Left renal cortex interstitium (tissue), 4 donors: Measurements from ENCODE around the gene DAPK1. TPM values are rescaled to one million over a fixed set of nuclear protein-coding genes. Genes with fewer than 3 reads are reported as not detected.

Source experiments
- DNase-seq, 4 donors: peaks; one replicate each; pipeline ENCODE4 v3.0.0-alpha.2; 2013; ENCODE audit warnings: low read depth in 4 of 4, low spot score in 2 of 4, missing footprints in 1 of 4
- polyA plus RNA-seq, 4 donors: library from polyadenylated mRNA; unstranded; fragments of 120-200 nt; gene quantifications; one replicate each; pipeline ENCODE4 v1.2.1, GENCODE V29; 2013; ENCODE audit not compliant: insufficient read length in 4 of 4

Gene DAPK1
- 10 to 100 TPM; 58.5 to 91.7 (median 75.3) TPM for polyA plus RNA-seq

DNA sequence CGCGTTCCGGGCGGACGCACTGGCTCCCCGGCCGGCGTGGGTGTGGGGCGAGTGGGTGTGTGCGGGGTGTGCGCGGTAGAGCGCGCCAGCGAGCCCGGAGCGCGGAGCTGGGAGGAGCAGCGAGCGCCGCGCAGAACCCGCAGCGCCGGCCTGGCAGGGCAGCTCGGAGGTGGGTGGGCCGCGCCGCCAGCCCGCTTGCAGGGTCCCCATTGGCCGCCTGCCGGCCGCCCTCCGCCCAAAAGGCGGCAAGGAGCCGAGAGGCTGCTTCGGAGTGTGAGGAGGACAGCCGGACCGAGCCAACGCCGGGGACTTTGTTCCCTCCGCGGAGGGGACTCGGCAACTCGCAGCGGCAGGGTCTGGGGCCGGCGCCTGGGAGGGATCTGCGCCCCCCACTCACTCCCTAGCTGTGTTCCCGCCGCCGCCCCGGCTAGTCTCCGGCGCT lies at the start of gene DAPK1:
DAPK1 (plus strand) TSS at position 264 of the 442 bp plus-strand sequence. CDS start 1,211 bp downstream, outside the sequence.
- DNase-seq: peak in 2 of 4 donors; percentile 63 to 67

- no peak for DNase-seq
Measured at GRCh38 chr9:87451149-87451548, 46.5 kb upstream of the DAPK1 start.

- no peak for DNase-seq
Measured at GRCh38 chr9:87455407-87455806, 42.3 kb upstream of the DAPK1 start.

DNA sequence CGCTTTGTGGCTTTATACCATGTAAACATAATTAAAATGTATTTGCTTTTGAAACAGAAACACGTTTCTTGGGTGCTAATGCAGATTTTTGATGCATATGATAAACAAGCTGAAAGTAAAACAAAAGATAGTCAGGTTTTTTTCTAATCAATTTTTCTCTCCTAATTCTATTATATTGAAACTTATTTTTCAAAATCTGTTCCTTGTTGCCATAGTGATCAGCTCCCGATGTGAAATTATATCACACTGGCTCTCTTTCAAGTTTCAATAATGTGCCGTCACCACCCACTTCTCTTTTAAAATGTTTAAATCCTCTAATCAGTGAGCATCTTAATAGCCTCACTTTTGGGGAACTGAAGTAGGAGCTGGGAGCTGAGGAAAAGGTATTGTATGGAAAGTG lies 36.4 kb upstream of the DAPK1 start:
- DNase-seq: no peak

DNA sequence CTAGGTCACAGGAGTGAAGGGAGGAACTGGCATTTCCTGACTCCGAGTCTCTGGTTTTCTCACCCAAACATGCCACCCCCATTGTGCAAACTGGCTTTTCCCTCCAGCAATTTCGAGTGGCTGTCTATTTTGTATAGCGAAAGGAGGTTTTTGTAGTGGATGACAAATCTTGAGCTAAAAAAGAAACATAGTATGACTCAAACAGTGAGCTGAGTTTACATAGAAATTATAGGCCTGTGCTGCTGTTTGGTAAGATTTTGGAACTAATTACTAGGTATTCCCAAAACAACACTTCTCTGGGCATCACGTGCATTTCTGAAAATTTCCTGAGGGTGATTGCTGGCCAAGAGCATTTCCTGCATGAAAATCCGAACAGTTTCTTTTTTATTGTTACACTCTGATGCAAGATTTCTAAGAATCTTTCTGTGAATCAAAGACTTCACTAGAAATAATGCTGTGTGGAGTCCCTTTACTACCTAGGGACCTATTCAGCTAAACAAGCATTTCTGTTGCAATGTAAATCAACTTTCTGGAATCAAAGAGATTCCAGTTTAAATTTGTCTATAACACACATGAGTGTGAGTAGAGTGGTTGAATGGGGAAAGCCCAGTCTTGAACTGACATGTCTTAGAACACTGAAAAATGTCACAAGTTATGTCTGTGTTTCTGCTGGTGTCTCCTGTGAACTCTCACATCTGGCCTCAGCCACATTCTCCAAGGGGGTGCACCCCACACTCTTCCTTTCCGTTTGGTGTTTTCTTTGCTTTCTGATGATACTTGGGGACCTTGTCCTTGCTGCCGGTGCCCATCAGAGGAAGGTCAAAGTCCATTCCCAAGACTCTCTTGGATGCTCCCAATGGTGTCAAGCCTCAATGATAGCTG lies 33.3 kb upstream of the DAPK1 start:
- no peak for DNase-seq

DNA sequence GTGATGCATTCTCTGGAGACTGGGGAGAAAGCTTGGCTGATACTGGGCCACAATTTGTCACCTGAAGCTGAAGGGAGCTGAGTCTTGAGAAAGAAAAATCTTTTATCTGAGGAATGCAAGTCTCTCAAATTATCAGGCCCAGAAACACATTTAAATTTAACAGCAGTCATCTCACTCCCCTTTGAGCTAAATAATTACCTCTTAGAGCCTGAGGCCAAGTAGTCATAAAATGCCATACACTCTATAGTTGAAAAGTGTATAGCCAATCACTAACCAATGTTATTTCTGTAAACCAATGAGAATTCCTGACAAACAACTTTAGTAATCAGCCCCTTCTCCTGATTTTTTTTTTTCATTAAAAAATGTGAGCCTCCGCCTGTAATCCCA lies 32.7 kb upstream of the DAPK1 start:
- no peak for DNase-seq

GRCh38 chr9:87465816-87466215 lies 31.9 kb upstream of the DAPK1 start:
- DNase-seq: no peak

DNA sequence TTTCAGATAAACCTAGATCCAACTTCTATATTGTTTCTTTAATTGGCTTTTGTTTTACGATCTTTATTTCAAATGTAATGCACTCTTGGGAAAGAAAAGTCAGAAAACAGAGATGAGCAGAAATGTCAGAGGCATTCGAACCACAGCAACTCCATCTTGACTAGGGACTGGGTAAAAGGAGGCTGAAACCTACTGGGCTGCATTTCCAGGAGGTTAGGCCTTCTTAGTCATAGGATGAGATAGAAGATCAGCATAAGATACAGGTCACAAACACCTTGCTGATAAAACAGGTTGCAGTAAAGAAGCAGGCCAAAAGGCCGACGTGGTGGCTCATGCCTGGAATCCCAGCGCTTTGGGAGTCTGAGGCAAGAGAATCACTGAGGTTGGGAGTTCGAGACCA lies 30.5 kb upstream of the DAPK1 start:
- no peak for DNase-seq

DNA sequence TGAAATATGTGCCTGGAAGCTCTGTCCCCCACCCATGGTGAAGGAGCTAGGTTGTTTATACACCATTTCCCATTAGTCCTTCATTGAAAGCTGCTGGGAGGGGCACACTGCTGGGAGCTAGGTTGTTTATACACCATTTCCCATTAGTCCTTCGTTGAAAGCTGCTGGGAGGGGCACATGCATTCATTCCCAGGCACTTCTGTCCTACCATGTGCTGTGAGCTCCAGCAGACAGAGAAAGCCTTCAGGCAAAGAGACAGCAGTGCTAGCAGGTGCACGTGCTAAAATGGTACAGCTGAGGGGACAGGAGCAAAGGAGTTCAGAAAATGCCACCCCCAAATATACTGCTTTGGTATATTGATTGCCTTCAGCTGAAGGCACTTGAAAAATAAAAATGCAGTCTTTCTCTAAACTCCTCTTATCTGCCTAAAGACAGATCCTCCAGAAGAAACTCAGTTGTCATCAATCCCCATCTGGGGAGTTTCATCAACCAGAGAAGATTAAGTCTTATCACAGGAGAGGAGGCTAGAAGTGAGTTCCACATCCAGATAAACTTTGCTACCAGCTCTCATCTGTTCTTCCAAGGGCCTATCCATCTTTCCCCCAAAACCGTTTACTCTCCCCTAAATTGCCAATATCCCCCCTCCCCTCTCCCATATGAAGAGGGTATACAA lies 27.7 kb upstream of the DAPK1 start:
- DNase-seq: no peak

DNA sequence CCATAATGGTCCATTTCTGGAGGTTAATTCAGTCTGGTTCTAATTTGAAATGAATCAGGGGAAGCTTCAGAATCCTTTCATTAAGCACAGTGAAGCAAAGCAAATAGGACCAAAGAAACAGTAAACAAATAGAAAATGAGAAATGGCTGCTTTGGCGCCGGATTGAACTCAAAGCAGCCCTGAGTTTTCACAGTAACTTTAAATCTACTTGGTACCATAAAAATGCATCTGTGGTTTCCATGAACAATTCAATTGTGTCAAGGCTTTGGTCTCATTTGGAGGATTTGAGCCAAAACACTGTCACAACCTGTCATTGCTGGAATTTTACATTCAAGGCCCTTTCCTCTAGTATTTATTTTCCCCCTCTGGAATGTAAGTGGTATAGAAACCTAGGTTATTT lies 25.9 kb upstream of the DAPK1 start:
- peak in 2 of 4 donors; percentile 33 to 39 for DNase-seq

DNA sequence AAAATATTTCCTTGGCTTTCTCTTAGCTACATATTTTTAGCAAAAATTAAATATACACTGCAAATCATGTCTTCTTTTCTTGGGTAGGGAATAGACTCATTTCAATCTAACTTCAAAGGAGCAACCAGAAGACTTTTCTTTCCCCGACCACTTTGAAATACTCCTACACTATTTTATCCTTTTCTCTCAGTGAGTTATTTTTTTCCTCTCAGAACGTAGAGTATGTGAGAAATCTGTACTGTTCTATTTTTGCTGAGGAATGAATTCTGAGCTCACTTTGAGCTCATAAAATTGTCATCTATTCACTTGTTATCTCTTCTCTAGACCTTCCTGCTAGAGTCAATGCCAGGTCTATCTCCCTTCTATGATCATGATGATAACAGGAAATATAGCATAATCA lies 22.2 kb upstream of the DAPK1 start:
- no peak for DNase-seq

GRCh38 chr9:87478226-87478992 lies 19.3 kb upstream of the DAPK1 start:
- no peak for DNase-seq

DNA sequence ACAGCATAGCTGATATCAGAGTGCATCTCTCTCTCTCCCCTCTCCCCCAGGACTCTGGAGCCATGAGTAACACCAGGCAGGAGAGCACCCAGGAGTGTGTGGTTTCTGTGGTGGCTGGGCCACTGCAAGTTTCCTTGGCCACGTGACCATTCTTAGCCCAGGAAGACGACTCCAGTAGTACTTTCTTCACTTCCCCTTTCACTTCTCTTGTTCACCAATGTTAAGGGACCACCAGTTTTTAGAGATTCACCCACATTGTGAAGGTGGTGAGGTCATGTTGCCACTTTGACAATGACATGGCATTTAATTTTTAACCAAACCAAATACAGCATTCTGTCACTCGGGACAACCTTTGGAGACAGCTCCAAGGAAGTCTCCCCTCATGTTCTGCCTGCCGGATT lies 17.9 kb upstream of the DAPK1 start:
- no peak for DNase-seq

- DNase-seq: no peak
Measured at GRCh38 chr9:87481890-87482855, 15.5 kb upstream of the DAPK1 start.

GRCh38 chr9:87490225-87490624 lies 7.4 kb upstream of the DAPK1 start:
- DNase-seq: no peak

GRCh38 chr9:87490907-87491306 lies 6.8 kb upstream of the DAPK1 start:
- DNase-seq: no peak

DNA sequence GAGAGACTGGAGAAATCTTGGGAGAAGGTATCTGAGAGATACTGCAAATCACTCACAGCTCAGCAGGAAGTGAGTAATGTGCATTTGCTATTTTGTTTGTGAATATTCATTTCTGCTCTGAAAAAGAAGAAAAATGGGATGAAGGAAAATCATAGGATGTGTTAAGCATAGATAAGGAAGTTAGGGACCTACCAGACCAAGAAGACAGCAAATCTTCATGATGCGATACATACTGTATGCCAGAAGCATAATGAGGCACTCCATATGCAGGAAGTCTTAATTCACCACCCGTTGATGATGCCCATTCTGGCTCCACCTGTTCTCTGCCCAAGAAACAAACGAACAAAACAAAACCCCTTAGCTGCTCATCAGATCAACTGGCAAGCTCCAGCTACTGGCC lies 6.1 kb upstream of the DAPK1 start:
- no peak for DNase-seq

DNA sequence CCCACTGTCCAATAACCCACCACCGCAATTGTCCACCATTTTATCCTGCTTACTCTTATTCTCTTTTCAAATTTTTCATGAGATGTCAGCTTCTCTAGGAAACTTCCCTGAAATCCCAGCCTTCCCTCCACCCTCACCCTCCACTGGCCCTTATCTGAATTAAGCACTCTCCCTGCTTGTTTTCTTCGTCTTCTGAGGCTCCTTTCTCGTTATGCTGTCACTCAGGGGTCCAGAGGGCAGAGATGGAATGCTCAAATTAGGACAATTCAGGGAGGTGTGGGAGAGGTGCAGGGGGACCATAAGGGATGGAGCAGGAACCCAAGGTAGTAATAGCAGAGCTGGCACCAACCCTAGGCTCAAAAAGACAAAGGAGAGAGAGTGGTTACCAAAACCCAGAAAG lies 5.0 kb upstream of the DAPK1 start:
- DNase-seq: no peak

GRCh38 chr9:87494970-87495471 lies 2.6 kb upstream of the DAPK1 start:
- DNase-seq: no peak
